ENCODE measurements around the gene TMEM196. TPM values are rescaled to one million over a fixed set of nuclear protein-coding genes. Genes with fewer than 3 reads are reported as not detected.

The TMEM196 gene
- total RNA-seq, result not detected

DNA sequence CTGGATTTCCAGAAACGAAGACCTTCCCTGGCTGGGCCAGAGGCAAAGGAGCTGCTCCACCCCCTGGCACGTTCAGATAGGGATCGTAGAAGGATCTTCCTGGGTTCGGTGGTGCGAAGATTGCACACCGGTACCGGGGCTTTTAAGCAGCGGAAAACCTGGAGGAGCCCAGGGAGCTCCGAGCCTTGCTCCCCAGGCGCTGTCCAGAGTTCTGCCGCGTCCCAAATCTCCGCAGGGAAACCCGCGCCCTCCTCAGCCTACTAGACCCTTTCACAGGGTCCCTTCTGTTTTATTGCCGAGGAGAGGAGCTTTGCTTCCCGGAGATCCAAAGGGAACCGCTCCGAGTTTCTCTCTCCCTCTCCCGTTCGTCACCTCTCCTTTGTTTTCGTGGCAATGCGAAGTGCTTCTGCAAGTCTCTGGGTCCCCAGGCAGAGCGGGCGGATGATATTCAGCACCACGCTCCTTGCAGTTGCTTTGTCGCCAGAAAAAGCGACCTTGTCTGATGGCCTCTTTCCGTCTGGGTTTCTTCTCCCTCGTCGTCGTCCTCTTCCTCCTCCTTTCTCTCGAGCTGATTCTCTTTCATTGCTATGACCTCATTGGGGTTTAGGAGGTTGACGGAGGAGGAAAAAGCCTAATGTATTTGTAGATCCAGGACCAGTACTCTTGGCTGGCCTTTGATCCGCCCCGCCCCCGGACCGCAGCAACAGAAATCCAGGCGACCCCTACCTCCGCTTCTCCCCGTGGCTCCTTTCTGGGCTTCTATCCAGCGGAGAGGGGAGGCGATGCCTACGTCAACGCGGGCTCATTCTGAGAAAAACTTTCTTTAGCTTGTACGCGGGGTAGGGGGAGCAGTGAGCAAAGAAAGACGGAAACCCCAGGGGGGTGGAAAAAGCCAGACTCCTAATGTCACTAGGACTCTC, at the start of gene TMEM196:
TSS of gene TMEM196 (minus strand) at position 777 of the 920 bp plus-strand sequence. CDS start 921 bp downstream, outside the sequence.
- H3K4me3 Mint-ChIP-seq, result no peak within 1 kb of the TSS
- H3K27me3 Mint-ChIP-seq, result peaks cover 21 to 35% of the 10 kb centered on the region in 2 donors
- peaks cover 3% of the 10 kb centered on the region for H3K9me3 Mint-ChIP-seq
- H3K27ac Mint-ChIP-seq, result no peak within 1 kb of the TSS
- ATAC-seq (no peak), DNase-seq (ENCODE audit: low spot score) (no peak)
- no peaks in the 10 kb centered on the region for H3K36me3 Mint-ChIP-seq
- H3K4me1 Mint-ChIP-seq (ENCODE audit: low read depth in 2 of 2), result peaks cover 0 to 3% of the 10 kb centered on the region in 2 donors

DNA sequence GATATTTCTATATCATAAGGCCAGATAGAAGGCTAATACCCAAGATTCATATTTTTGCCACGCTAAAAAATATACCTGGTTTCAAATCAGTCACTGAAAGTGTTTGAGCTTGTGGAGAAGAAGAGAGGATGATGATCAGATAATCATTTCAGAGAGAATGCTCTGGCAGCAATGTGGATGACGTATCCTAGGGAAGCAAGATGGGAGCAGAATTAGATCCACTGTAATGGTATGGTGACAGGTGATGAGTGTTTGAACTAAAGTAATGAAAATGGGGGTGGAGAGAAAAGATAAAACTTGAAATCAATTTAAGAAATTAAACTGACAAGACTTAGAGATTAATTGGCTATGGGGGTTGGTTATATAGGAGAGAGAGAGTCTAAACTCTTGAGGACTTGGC, 42.7 kb upstream of the TMEM196 start:
- Mint-ChIP-seq H3K4me1 (ENCODE audit: low read depth in 2 of 2) (no peaks in the 10 kb centered on the region), H3K36me3 (no peaks in the 10 kb centered on the region), H3K27me3 (no peaks in the 10 kb centered on the region), H3K27ac (no peak overlapping the region), H3K9me3 (peaks cover 9% of the 10 kb centered on the region), H3K4me3 (no peak overlapping the region)
- DNase-seq (ENCODE audit: low spot score), result no peak
- no peak for ATAC-seq

DNA sequence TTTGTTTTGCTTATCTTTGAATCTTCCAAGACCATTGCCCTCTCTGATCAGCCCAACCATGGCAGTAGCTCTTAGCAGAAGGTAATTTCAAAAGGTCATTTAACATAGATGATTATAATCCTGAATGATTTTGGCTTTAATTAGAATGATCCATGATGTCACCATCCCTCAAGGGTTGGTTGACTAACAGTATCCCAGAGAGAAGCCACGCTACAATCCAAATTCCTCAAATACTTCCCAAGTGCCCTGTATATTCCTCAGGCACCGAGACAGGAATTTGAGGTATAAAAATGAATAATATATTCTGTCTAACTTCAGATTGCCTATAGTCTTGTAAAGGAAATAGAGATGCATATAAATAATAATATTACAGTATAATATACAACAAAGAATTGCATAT, 42.1 kb upstream of the TMEM196 start:
- no peaks in the 10 kb centered on the region for H3K4me1 Mint-ChIP-seq (ENCODE audit: low read depth in 2 of 2)
- H3K36me3 Mint-ChIP-seq, result no peaks in the 10 kb centered on the region
- H3K4me3 Mint-ChIP-seq, result no peak overlapping the region
- DNase-seq (ENCODE audit: low spot score) (no peak), ATAC-seq (no peak)
- H3K27ac Mint-ChIP-seq, result no peak overlapping the region
- no peaks in the 10 kb centered on the region for H3K27me3 Mint-ChIP-seq
- peaks cover 9% of the 10 kb centered on the region for H3K9me3 Mint-ChIP-seq

DNA sequence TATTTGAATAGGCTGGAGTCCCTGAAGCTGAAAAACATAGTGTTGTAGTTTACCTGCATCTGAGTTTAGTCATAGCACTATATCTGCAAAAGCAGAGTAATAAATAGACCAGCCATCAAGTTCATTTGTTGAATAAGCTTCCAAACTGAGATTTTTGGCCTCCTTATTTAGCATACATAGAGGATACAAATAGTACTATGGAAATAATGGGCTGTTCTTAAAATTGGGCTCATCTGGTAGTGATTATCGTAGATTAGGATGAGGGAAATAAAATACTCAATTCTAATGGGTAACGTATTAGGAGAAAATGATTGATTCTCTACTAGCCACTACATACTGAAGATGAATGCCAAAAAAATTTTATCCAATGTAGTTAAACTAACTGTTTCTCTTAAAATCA, 41.4 kb upstream of the TMEM196 start:
- no peaks in the 10 kb centered on the region for H3K27me3 Mint-ChIP-seq
- H3K36me3 Mint-ChIP-seq, result no peaks in the 10 kb centered on the region
- H3K9me3 Mint-ChIP-seq, result peaks cover 9% of the 10 kb centered on the region
- DNase-seq (ENCODE audit: low spot score) (no peak), ATAC-seq (no peak)
- no peak overlapping the region for H3K4me3 Mint-ChIP-seq
- no peaks in the 10 kb centered on the region for H3K4me1 Mint-ChIP-seq (ENCODE audit: low read depth in 2 of 2)
- H3K27ac Mint-ChIP-seq, result no peak overlapping the region

DNA sequence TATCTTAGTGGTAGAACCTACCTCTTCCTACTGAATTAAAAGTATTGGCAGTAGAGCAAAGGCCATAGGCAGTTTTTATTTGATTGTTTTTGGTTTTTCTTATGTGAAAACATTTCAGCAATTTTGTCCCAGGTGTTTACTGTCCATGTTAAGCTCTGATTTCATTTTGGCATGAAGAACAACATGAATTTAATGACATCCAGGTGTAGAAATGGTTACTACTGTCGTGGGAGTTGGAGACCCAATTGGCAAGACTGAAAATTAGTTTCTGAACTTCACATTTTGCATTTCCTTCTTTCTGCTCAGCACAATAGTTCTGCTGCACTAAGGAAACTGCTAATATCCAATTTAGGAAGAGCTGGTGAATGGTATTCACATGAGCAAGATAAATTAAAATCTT, 38.0 kb upstream of the TMEM196 start:
- Mint-ChIP-seq H3K27me3 (no peaks in the 10 kb centered on the region), H3K36me3 (no peaks in the 10 kb centered on the region), H3K27ac (no peak overlapping the region), H3K4me1 (ENCODE audit: low read depth in 2 of 2) (no peaks in the 10 kb centered on the region), H3K4me3 (no peak overlapping the region), H3K9me3 (peaks cover 12% of the 10 kb centered on the region)
- DNase-seq (ENCODE audit: low spot score) (no peak), ATAC-seq (no peak)

DNA sequence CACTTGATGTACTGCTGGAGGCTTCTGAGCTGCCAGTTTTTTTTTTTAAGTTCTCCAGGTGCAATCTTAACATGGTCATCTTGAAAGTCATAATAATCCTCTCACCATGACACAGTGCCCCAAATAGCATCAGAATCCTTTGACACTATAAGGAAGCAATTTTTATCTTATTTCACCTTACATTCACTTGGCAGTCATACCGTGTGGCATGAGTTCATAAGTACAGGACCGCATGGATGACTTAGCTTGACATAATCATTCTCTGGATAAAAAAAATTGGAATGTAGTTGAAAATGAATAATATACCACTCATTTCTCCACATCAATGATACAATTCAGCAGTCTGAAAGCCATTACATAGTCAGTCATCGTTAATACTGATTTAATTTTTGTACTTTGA, 25.6 kb upstream of the TMEM196 start:
- Mint-ChIP-seq H3K9me3 (peaks cover 3% of the 10 kb centered on the region), H3K27ac (no peak overlapping the region), H3K4me1 (ENCODE audit: low read depth in 2 of 2) (no peaks in the 10 kb centered on the region), H3K36me3 (no peaks in the 10 kb centered on the region), H3K4me3 (no peak overlapping the region), H3K27me3 (no peaks in the 10 kb centered on the region)
- DNase-seq (ENCODE audit: low spot score), result no peak
- no peak for ATAC-seq

DNA sequence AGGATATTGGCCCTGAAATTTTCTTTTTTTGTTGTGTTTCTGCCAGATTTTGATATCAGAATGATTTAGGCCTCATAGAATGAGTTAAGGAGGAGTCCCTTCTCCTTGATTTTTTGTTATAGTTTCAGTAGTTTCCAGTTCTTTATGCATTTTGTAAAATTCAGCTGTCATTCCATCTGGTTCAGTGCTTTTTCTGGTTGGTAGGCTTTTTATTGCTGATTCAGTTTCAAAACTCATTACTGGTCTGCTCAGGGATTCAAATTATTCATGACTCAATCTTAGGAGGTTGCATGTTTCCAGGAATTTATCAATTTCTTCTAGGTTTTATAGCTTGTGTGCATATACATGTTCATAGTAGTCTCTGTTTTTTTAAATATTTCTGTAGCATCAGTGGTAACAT, 10.1 kb upstream of the TMEM196 start:
- Mint-ChIP-seq H3K27ac (no peak overlapping the region), H3K4me1 (ENCODE audit: low read depth in 2 of 2) (no peaks in the 10 kb centered on the region), H3K27me3 (no peaks in the 10 kb centered on the region), H3K36me3 (peaks cover 9% of the 10 kb centered on the region), H3K9me3 (peaks cover 19% of the 10 kb centered on the region), H3K4me3 (no peak overlapping the region)
- DNase-seq (ENCODE audit: low spot score), result no peak
- no peak for ATAC-seq

DNA sequence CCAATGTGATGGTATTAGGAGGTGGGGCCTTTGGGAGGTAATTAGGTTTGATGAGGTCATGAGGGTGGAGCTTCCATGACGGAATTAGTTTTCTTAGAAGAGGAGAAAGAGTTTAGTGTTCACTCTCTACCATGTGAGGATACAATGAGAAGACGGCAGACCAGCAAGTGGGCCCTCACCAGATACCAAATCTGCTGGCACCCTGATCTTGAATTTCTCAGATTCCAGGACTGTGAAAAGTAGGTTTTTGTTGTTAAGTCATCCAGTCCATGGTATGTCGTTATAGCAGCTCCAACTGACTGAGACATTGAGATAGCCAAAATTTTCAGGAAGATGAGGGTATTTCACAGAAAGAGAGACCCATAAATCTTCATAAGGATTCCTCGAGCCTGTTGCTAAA, 3.6 kb upstream of the TMEM196 start:
- no peak for ATAC-seq
- DNase-seq (ENCODE audit: low spot score), result no peak
- H3K4me3 Mint-ChIP-seq, result no peak overlapping the region
- peaks cover 18 to 28% of the 10 kb centered on the region in 2 donors for H3K27me3 Mint-ChIP-seq
- H3K27ac Mint-ChIP-seq, result no peak overlapping the region
- no peaks in the 10 kb centered on the region for H3K36me3 Mint-ChIP-seq
- peaks cover 5% of the 10 kb centered on the region for H3K9me3 Mint-ChIP-seq
- peaks cover 0 to 3% of the 10 kb centered on the region in 2 donors for H3K4me1 Mint-ChIP-seq (ENCODE audit: low read depth in 2 of 2)

DNA sequence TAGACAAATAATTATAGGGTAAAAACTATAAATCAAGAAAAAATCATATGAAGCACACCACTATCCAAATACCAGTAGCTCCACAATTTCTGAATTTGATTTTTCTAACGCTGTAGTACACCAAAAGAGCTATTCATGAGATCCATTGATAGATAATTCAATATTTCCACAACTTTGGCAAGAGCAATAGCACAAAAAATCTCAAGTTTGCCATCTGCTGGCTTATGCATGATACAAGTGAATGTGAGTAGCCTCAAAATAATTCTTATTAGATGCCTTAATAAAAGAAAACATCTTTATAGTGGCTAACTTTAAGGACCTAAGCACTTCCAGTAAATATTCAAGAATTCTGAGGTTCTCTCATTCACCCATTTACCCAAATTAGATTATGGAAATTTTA, 2.2 kb upstream of the TMEM196 start:
- DNase-seq (ENCODE audit: low spot score) (no peak), ATAC-seq (no peak)
- Mint-ChIP-seq H3K36me3 (no peaks in the 10 kb centered on the region), H3K4me3 (no peak overlapping the region), H3K27ac (no peak overlapping the region), H3K27me3 (peaks cover 18 to 31% of the 10 kb centered on the region in 2 donors), H3K4me1 (ENCODE audit: low read depth in 2 of 2) (peaks cover 0 to 3% of the 10 kb centered on the region in 2 donors), H3K9me3 (peaks cover 3% of the 10 kb centered on the region)

DNA sequence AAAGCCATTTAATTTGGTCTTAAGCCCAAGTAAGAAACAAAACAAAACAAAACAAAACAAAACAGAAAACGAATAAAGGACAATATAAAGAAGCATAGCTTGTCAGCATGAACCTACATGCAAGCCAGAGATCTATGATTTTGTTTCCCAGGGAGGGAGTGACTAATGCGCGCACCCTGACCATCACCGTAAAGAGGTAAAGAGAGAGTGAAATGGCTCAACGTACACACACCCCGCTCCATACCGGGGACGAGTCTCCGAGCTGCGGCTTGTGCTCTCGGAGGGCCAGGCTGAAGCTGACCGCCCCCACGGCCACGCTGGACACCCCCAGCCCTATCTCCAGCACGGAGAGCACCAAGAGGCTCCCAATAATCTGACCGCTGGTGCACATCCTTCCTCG, 1.1 kb downstream of the TMEM196 start:
- DNase-seq (ENCODE audit: low spot score) (no peak), ATAC-seq (no peak)
- Mint-ChIP-seq H3K36me3 (no peaks in the 10 kb centered on the region), H3K4me1 (ENCODE audit: low read depth in 2 of 2) (peaks cover 0 to 3% of the 10 kb centered on the region in 2 donors), H3K9me3 (peaks cover 3% of the 10 kb centered on the region), H3K27me3 (peaks cover 21 to 35% of the 10 kb centered on the region in 2 donors), H3K4me3 (no peak overlapping the region), H3K27ac (no peak overlapping the region)

DNA sequence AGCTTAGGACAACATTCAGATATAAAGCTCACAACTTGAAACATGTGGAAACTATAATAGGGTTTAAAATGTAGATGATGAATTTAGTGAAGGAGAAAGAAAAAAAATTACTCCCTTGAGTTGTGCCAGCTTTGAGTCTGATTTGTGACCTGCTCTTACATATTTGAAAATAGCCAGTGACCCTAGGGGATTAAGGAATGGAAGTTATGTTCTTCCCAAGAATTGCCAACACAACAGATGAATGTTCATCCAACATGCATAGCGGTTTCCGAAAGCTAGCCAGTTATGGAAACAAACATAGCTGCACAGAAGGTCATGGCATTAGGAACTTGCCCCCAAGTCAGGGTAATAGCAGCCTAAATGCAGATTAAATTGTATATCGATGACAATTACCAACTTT, 10.8 kb downstream of the TMEM196 start:
- Mint-ChIP-seq H3K27me3 (peaks cover 0 to 8% of the 10 kb centered on the region in 2 donors), H3K4me1 (ENCODE audit: low read depth in 2 of 2) (no peaks in the 10 kb centered on the region), H3K36me3 (no peaks in the 10 kb centered on the region), H3K9me3 (no peaks in the 10 kb centered on the region), H3K4me3 (no peak overlapping the region), H3K27ac (no peak overlapping the region)
- DNase-seq (ENCODE audit: low spot score) (no peak), ATAC-seq (no peak)

DNA sequence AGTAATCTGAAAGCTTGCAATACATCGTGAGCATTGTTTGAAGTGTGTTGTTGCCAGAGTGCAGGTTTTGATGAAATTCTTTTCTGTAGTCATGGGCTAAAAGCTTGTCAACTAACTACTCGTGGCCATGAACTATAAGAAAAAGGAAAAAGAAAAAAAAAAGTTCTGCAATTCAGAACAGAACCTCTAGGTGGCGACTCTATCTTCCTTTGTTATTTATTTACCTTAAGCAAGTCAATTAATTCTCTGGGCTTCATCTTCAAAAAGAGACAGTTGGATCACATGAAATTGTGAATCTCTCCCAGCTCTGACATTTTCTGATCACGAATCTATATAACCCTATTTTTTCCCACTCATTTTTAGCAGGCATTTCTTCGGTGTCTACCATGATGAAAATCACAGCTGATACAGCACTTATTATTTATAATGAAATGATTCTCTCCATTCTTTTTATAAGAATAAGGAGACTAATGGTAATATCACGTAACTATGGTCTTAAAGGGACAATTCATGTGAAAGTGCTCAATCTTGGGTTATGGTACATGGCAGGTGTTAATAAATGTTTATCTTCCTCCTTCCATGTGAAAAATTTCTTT, 18.8 kb downstream of the TMEM196 start:
- Mint-ChIP-seq H3K4me1 (ENCODE audit: low read depth in 2 of 2) (no peaks in the 10 kb centered on the region), H3K36me3 (no peaks in the 10 kb centered on the region), H3K4me3 (no peak overlapping the region), H3K27me3 (no peaks in the 10 kb centered on the region), H3K9me3 (no peaks in the 10 kb centered on the region), H3K27ac (no peak overlapping the region)
- ATAC-seq, result no peak
- DNase-seq (ENCODE audit: low spot score), result no peak

DNA sequence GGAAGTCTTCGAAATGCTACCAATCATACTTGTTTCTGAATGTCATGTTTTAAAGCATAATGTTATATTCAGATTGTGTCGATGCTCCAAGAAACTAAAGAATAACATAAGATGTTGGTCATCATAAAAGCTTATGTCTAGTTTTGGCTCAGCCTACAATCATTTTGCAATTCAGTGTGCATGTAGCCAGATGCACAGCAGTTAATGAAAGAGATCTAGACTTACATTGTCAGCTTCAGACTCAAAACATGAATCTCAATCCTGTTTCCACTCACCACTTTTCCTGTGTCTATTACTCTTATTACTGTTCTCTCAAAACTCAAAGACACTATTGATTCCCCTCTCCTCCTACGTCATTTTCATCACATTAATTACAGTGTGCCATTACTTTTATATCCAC, 21.4 kb downstream of the TMEM196 start:
- no peaks in the 10 kb centered on the region for H3K9me3 Mint-ChIP-seq
- no peaks in the 10 kb centered on the region for H3K36me3 Mint-ChIP-seq
- ATAC-seq (peak in 1 of 2 donors; percentile 49), DNase-seq (ENCODE audit: low spot score) (no peak)
- H3K4me1 Mint-ChIP-seq (ENCODE audit: low read depth in 2 of 2), result no peaks in the 10 kb centered on the region
- no peak overlapping the region for H3K27ac Mint-ChIP-seq
- no peaks in the 10 kb centered on the region for H3K27me3 Mint-ChIP-seq
- no peak overlapping the region for H3K4me3 Mint-ChIP-seq

DNA sequence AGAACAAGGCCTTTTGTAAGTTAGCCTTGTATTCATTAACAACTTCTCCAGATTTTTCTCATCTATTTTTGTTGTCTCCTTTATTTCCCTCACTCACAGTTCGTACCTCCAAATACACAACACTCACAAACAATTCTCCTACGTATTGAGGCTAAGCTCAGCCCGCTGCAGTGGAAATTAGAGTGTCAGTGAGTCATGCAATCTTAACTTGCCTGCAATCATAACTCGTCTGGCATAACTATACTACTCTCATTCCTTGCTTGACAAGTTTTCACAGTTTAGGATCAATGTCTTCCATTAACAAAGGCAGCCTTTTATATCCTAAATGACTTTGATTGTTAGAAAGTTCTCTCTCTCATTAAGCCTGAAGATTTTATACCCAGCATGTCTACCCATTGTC, 23.8 kb downstream of the TMEM196 start:
- Mint-ChIP-seq H3K4me1 (ENCODE audit: low read depth in 2 of 2) (no peaks in the 10 kb centered on the region), H3K9me3 (no peaks in the 10 kb centered on the region), H3K27me3 (no peaks in the 10 kb centered on the region), H3K27ac (no peak overlapping the region), H3K4me3 (no peak overlapping the region), H3K36me3 (no peaks in the 10 kb centered on the region)
- DNase-seq (ENCODE audit: low spot score), result no peak
- ATAC-seq, result no peak

Data from natural killer cell treated with Interleukin-12 subunit alpha and Interleukin-12 subunit beta and Interleukin-15 and Interleukin-18, amount 100 ng/mL, for 72 hours (primary cell).